ENCODE measurements around the gene FMNL2.

Gene FMNL2

GRCh38 chr2:152407204-152407721 is 72.3 kb downstream of the FMNL2 start:
- Histone ChIP-seq H3K36me3 (replicated peaks; ENCODE audit: insufficient read depth, low read length) (no peaks in the 10 kb centered on the region), H2AFZ (ENCODE audit: low read length) (peak overlapping the region; percentile 50), H3K27me3 (replicated peaks; ENCODE audit: insufficient read depth, low read length) (no peaks in the 10 kb centered on the region), H3K4me2 (ENCODE audit: low read depth, low read length) (peak overlapping the region; percentile 55), H3K27ac (ENCODE audit: low read length) (peak overlapping the region; percentile 57; the same call in 1 of the 2 replicates), H3K9me3 (replicated peaks; ENCODE audit: insufficient read depth, low read length) (no peaks in the 10 kb centered on the region), H3K79me2 (ENCODE audit: low read length) (peaks cover 7% of the 10 kb centered on the region; the same call in 1 of the 2 replicates), H3F3A (ENCODE audit: insufficient read depth, low read length) (peaks cover 8% of the 10 kb centered on the region; the same call in 1 of the 2 replicates), H3K9ac (ENCODE audit: low read length) (peak overlapping the region; percentile 30; the same call in 1 of the 2 replicates), H4K20me1 (ENCODE audit: insufficient read depth, low read length) (no peaks in the 10 kb centered on the region), H3K4me1 (ENCODE audit: low read length) (peaks cover 18% of the 10 kb centered on the region), H3K4me3 (ENCODE audit: low read length) (peak overlapping the region; percentile 58), H3K9me2 (replicated peaks; ENCODE audit: insufficient read depth, low read length) (no peaks in the 10 kb centered on the region)
- TF ChIP-seq EZH2 (optimal IDR thresholded peaks at IDR 0.05; ENCODE audit: low read depth, low read length) (no peak), EZH2phosphoT487 (IDR thresholded peaks at IDR 0.05; ENCODE audit: low read length) (no peak)
- DNase-seq, result peak; percentile 77

- H2AFZ ChIP-seq (ENCODE audit: low read length), result peak overlapping the region; percentile 50; the same call in 1 of the 2 replicates
- no peaks in the 10 kb centered on the region for H3K27me3 ChIP-seq (replicated peaks; ENCODE audit: insufficient read depth, low read length)
- no peaks in the 10 kb centered on the region for H3K36me3 ChIP-seq (replicated peaks; ENCODE audit: insufficient read depth, low read length)
- no peak for DNase-seq
- H3K79me2 ChIP-seq (ENCODE audit: low read length), result peaks cover 7% of the 10 kb centered on the region; the same call in 1 of the 2 replicates
- peak overlapping the region; percentile 30; the same call in 1 of the 2 replicates for H3K9ac ChIP-seq (ENCODE audit: low read length)
- peaks cover 8% of the 10 kb centered on the region; the same call in 1 of the 2 replicates for H3F3A ChIP-seq (ENCODE audit: insufficient read depth, low read length)
- peak overlapping the region; percentile 57; the same call in 1 of the 2 replicates for H3K27ac ChIP-seq (ENCODE audit: low read length)
- peak overlapping the region; percentile 58 for H3K4me3 ChIP-seq (ENCODE audit: low read length)
- peak overlapping the region; percentile 55 for H3K4me2 ChIP-seq (ENCODE audit: low read depth, low read length)
- H3K9me2 ChIP-seq (replicated peaks; ENCODE audit: insufficient read depth, low read length), result no peaks in the 10 kb centered on the region
- H4K20me1 ChIP-seq (ENCODE audit: insufficient read depth, low read length), result no peaks in the 10 kb centered on the region
- no peak for TF ChIP-seq EZH2 (optimal IDR thresholded peaks at IDR 0.05; ENCODE audit: low read depth, low read length)
- TF ChIP-seq CTCF (IDR thresholded peaks at IDR 0.05; ENCODE audit: low read length), result no peak
- TF ChIP-seq EZH2phosphoT487 (IDR thresholded peaks at IDR 0.05; ENCODE audit: low read length), result no peak
- peaks cover 18% of the 10 kb centered on the region for H3K4me1 ChIP-seq (ENCODE audit: low read length)
- no peaks in the 10 kb centered on the region for H3K9me3 ChIP-seq (replicated peaks; ENCODE audit: insufficient read depth, low read length)
Measured at GRCh38 chr2:152407806-152408205, 72.8 kb downstream of the FMNL2 start.

- Histone ChIP-seq H3K9me3 (replicated peaks; ENCODE audit: insufficient read depth, low read length) (no peaks in the 10 kb centered on the region), H3K4me2 (ENCODE audit: low read depth, low read length) (no peak overlapping the region), H2AFZ (ENCODE audit: low read length) (no peak overlapping the region), H3K4me1 (ENCODE audit: low read length) (peaks cover 18% of the 10 kb centered on the region), H3K9me2 (replicated peaks; ENCODE audit: insufficient read depth, low read length) (no peaks in the 10 kb centered on the region), H3K4me3 (ENCODE audit: low read length) (no peak overlapping the region), H3K27ac (ENCODE audit: low read length) (no peak overlapping the region), H3F3A (ENCODE audit: insufficient read depth, low read length) (peaks cover 8% of the 10 kb centered on the region; the same call in 1 of the 2 replicates), H3K79me2 (ENCODE audit: low read length) (peaks cover 7% of the 10 kb centered on the region; the same call in 1 of the 2 replicates), H3K27me3 (replicated peaks; ENCODE audit: insufficient read depth, low read length) (no peaks in the 10 kb centered on the region), H3K9ac (ENCODE audit: low read length) (no peak overlapping the region), H4K20me1 (ENCODE audit: insufficient read depth, low read length) (no peaks in the 10 kb centered on the region), H3K36me3 (replicated peaks; ENCODE audit: insufficient read depth, low read length) (no peaks in the 10 kb centered on the region)
- TF ChIP-seq CTCF (IDR thresholded peaks at IDR 0.05; ENCODE audit: low read length), result no peak
- no peak for TF ChIP-seq EZH2phosphoT487 (IDR thresholded peaks at IDR 0.05; ENCODE audit: low read length)
- TF ChIP-seq EZH2 (optimal IDR thresholded peaks at IDR 0.05; ENCODE audit: low read depth, low read length), result no peak
- no peak for DNase-seq
Measured at GRCh38 chr2:152408254-152408653, 73.3 kb downstream of the FMNL2 start.

Data from MM.1S (cell line).